Transverse colon (tissue), 3 donors: ENCODE measurements around the gene AGPAT4.

Experiments
- EP300 ChIP-seq: sonication (generic); formaldehyde crosslinking; IDR thresholded peaks from one replicate; pipeline ENCODE4 v1.6.1; 2017; ENCODE audit warnings: antibody characterized with exemption, low read depth
- TF ChIP-seq, protein P1 (sequence below), 5 experiments: fragments of 200-600 bp in 3 of 5; fragments of 450-650 bp in 2 of 5; sonication (generic) in 3 of 5; IDR thresholded peaks; 1 replicate in 2 of 5; 2 replicates in 3 of 5; pipeline ENCODE4 v1.5.1; 2016 to 2017; ENCODE audit warnings: antibody characterized with exemption in 5 of 5, inconsistent platforms in 3 of 5, mild to moderate bottlenecking in 2 of 5, moderate library complexity in 1 of 5

DNA sequence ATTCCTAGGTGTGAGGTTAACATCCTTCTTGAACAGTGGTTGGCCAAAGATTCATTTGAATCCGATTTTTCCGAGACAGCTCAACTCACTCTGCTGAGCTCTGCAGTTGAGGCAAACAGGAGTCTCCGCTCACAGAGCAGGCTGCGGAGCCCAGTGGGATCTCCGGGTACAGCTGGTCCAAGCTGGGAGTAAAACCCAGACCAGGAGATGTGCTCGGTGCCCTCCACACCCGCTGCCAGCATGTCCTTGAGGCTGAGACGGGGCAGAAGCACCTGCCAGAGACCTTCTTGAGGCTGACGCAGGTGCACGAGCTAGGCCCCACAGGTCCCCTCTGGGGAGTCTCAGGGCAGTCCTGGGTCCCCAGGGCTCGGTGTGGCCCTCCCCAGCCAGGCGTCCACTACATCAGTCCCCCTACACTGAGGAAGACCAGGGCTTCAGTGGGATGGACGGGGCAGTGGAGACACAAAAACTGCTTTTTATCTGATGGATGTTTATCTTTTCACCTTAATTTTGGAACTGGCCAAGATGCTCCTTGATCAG is 119.0 kb downstream of the AGPAT4 start:
- no peak for TF ChIP-seq EP300
- TF ChIP-seq, protein P1, sequence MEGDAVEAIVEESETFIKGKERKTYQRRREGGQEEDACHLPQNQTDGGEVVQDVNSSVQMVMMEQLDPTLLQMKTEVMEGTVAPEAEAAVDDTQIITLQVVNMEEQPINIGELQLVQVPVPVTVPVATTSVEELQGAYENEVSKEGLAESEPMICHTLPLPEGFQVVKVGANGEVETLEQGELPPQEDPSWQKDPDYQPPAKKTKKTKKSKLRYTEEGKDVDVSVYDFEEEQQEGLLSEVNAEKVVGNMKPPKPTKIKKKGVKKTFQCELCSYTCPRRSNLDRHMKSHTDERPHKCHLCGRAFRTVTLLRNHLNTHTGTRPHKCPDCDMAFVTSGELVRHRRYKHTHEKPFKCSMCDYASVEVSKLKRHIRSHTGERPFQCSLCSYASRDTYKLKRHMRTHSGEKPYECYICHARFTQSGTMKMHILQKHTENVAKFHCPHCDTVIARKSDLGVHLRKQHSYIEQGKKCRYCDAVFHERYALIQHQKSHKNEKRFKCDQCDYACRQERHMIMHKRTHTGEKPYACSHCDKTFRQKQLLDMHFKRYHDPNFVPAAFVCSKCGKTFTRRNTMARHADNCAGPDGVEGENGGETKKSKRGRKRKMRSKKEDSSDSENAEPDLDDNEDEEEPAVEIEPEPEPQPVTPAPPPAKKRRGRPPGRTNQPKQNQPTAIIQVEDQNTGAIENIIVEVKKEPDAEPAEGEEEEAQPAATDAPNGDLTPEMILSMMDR (IDR thresholded peaks at IDR 0.05), result no peak
